ENCODE data around the gene MTIF3. TPM values are rescaled to one million over a fixed set of nuclear protein-coding genes. Genes with fewer than 3 reads are reported as not detected.

MTIF3 gene
- total RNA-seq, 3 donors from 2014 or later: 67.5 to 146 (median 72.7) TPM

- DNase-seq (ENCODE audit: low spot score in 2 of 2): no peak
- Histone ChIP-seq H3K27ac (no peak overlapping the region), H3K36me3 (no peaks in the 10 kb centered on the region), H3K4me3 (no peak overlapping the region), H3K4me1 (no peaks in the 10 kb centered on the region), H3K27me3 (no peaks in the 10 kb centered on the region), H3K9me3 (no peaks in the 10 kb centered on the region)
- intact Hi-C loops (cut with DNase I; ENCODE audit: low total_unique reads): no loop called here
- TF ChIP-seq POLR2AphosphoS5 (IDR thresholded peaks at IDR 0.05) (no peak), CTCF (IDR thresholded peaks at IDR 0.05) (no peak), POLR2A (IDR thresholded peaks at IDR 0.05) (no peak)
Observed at GRCh38 chr13:27495551-27495950, 45.2 kb upstream of the MTIF3 start.

GRCh38 chr13:27493981-27494380, 43.6 kb upstream of the MTIF3 start:
- Histone ChIP-seq H3K27ac (no peak overlapping the region), H3K4me3 (no peak overlapping the region), H3K9me3 (no peaks in the 10 kb centered on the region), H3K27me3 (no peaks in the 10 kb centered on the region), H3K4me1 (no peaks in the 10 kb centered on the region), H3K36me3 (no peaks in the 10 kb centered on the region)
- TF ChIP-seq POLR2A (IDR thresholded peaks at IDR 0.05) (no peak), CTCF (IDR thresholded peaks at IDR 0.05) (no peak), POLR2AphosphoS5 (IDR thresholded peaks at IDR 0.05) (no peak)
- DNase-seq (ENCODE audit: low spot score in 2 of 2): no peak
- intact Hi-C loops (cut with DNase I; ENCODE audit: low total_unique reads): no loop called here

GRCh38 chr13:27489456-27489855, 39.1 kb upstream of the MTIF3 start:
- H3K4me3 ChIP-seq: no peak overlapping the region
- no peaks in the 10 kb centered on the region for H3K36me3 ChIP-seq
- no peak for DNase-seq (ENCODE audit: low spot score in 2 of 2)
- TF ChIP-seq CTCF (IDR thresholded peaks at IDR 0.05): no peak
- TF ChIP-seq POLR2AphosphoS5 (IDR thresholded peaks at IDR 0.05): no peak
- TF ChIP-seq POLR2A (IDR thresholded peaks at IDR 0.05): no peak
- H3K27me3 ChIP-seq: no peaks in the 10 kb centered on the region
- no peaks in the 10 kb centered on the region for H3K9me3 ChIP-seq
- no peak overlapping the region for H3K27ac ChIP-seq
- H3K4me1 ChIP-seq: no peaks in the 10 kb centered on the region
- intact Hi-C loops (cut with DNase I; ENCODE audit: low total_unique reads): no loop called here

- H3K36me3 ChIP-seq: no peaks in the 10 kb centered on the region
- TF ChIP-seq POLR2A (IDR thresholded peaks at IDR 0.05) (no peak), POLR2AphosphoS5 (IDR thresholded peaks at IDR 0.05) (no peak), CTCF (IDR thresholded peaks at IDR 0.05) (no peak)
- no peak for DNase-seq (ENCODE audit: low spot score in 2 of 2)
- no peaks in the 10 kb centered on the region for H3K4me1 ChIP-seq
- no peaks in the 10 kb centered on the region for H3K9me3 ChIP-seq
- no peak overlapping the region for H3K4me3 ChIP-seq
- intact Hi-C loops (cut with DNase I; ENCODE audit: low total_unique reads): no loop called here
- no peaks in the 10 kb centered on the region for H3K27me3 ChIP-seq
- H3K27ac ChIP-seq: no peak overlapping the region
Observed at GRCh38 chr13:27487776-27488175, 37.4 kb upstream of the MTIF3 start.

- Histone ChIP-seq H3K4me3 (no peak overlapping the region), H3K27ac (no peak overlapping the region), H3K36me3 (no peaks in the 10 kb centered on the region), H3K9me3 (no peaks in the 10 kb centered on the region), H3K27me3 (no peaks in the 10 kb centered on the region), H3K4me1 (no peaks in the 10 kb centered on the region)
- TF ChIP-seq POLR2AphosphoS5 (IDR thresholded peaks at IDR 0.05) (no peak), CTCF (IDR thresholded peaks at IDR 0.05) (no peak), POLR2A (IDR thresholded peaks at IDR 0.05) (no peak)
- intact Hi-C loops (cut with DNase I; ENCODE audit: low total_unique reads): no loop called here
- DNase-seq (ENCODE audit: low spot score in 2 of 2): no peak
Observed at GRCh38 chr13:27483421-27483820, 33.1 kb upstream of the MTIF3 start.

Data from breast epithelium (tissue), 4 donors.